SK-N-SH (cell line): ENCODE measurements around the gene FNTB. TPM values are rescaled to one million over a fixed set of nuclear protein-coding genes. Genes with fewer than 3 reads are reported as not detected.

ENCODE experiments used
- CTCF ChIA-PET: fragments of 300-600, 350-600 bp; formaldehyde crosslinking; extraction: SDS; loops from one replicate; lab custom pipeline; 2021; lab: Yijun Ruan, JAX
- POLR2A ChIA-PET: fragments of 350-600 bp; sonication (Branson Sonifier 250); formaldehyde crosslinking; extraction: SDS; loops from one replicate; lab custom pipeline; 2020; ENCODE audit warnings: antibody characterized with exemption, inconsistent platforms; lab: Yijun Ruan, JAX
- DNase-seq: peaks from one replicate; pipeline ENCODE4 v3.0.0; 2012
- H2AFZ ChIP-seq: fragments of 200-600 bp; sonication (generic); 2 replicates; pipeline ENCODE4 v1.8.1; 2016; ENCODE audit warnings: antibody characterized with exemption, mild to moderate bottlenecking, low read depth
- H3F3A ChIP-seq: fragments of 200-600 bp; sonication (generic); replicated peaks from 2 replicates; pipeline ENCODE3; 2016; ENCODE audit warnings: antibody characterized with exemption, mild to moderate bottlenecking; ENCODE audit not compliant: insufficient read depth
- H3K27ac ChIP-seq, 2 experiments: fragments of 200-500 bp in 1 of 2; fragments of 200-600 bp in 1 of 2; sonication (Bioruptor generic) in 1 of 2; sonication (generic), shearing (Covaris generic) in 1 of 2; 2 replicates each; pipeline versions ENCODE4 v1.5.1 to v1.6.1; 2014 to 2016; ENCODE audit warnings: low read depth in 2 of 2, inconsistent platforms in 1 of 2, low read length in 1 of 2, mild to moderate bottlenecking in 1 of 2, mixed read lengths in 1 of 2
- H3K27me3 ChIP-seq: fragments of 200-600 bp; sonication (generic), shearing (Covaris generic); 2 replicates; pipeline ENCODE4 v1.6.1; 2016; ENCODE audit warnings: mixed run types; ENCODE audit not compliant: insufficient read depth
- H3K36me3 ChIP-seq, 2 experiments: fragments of 200-500 bp in 1 of 2; fragments of 200-600 bp in 1 of 2; sonication (Bioruptor generic) in 1 of 2; sonication (generic) in 1 of 2; replicated peaks in 1 of 2; 2 replicates each; pipeline versions ENCODE3 to v1.5.1; 2014 to 2016; ENCODE audit warnings: low read length in 1 of 2, mild to moderate bottlenecking in 1 of 2; ENCODE audit not compliant: insufficient read depth in 2 of 2, control insufficient read depth in 1 of 2
- H3K4me1 ChIP-seq, 2 experiments: fragments of 200-500 bp in 1 of 2; fragments of 200-600 bp in 1 of 2; sonication (Bioruptor generic) in 1 of 2; sonication (generic), shearing (Covaris generic) in 1 of 2; 2 replicates each; pipeline versions ENCODE4 v1.5.1 to v1.6.1; 2014 to 2016; ENCODE audit warnings: low read depth in 1 of 2, low read length in 1 of 2, mixed run types in 1 of 2; ENCODE audit not compliant: insufficient read depth in 2 of 2, control insufficient read depth in 1 of 2
- H3K4me2 ChIP-seq: fragments of 200-600 bp; sonication (generic), shearing (Covaris generic); 2 replicates; pipeline ENCODE4 v1.6.1; 2017; ENCODE audit warnings: mixed run types
- H3K4me3 ChIP-seq, 2 experiments: fragments of 200-500 bp in 1 of 2; fragments of 200-600 bp in 1 of 2; sonication (Bioruptor generic) in 1 of 2; sonication (generic), shearing (Covaris generic) in 1 of 2; 2 replicates each; pipeline versions ENCODE4 v1.5.1 to v1.8.1; 2014 to 2016; ENCODE audit warnings: low read depth in 2 of 2, inconsistent platforms in 1 of 2, low read length in 1 of 2, mild to moderate bottlenecking in 1 of 2, mixed read lengths in 1 of 2, moderate library complexity in 1 of 2
- H3K79me2 ChIP-seq: fragments of 200-600 bp; sonication (generic); 2 replicates; pipeline ENCODE4 v1.8.1; 2017; ENCODE audit warnings: mild to moderate bottlenecking; ENCODE audit not compliant: insufficient read depth
- H3K9ac ChIP-seq: fragments of 200-600 bp; sonication (generic); 2 replicates; pipeline ENCODE4 v1.6.1; 2017; ENCODE audit warnings: mixed run types
- H3K9me2 ChIP-seq: fragments of 200-600 bp; sonication (generic); 2 replicates; pipeline ENCODE4 v1.6.1; 2017; ENCODE audit warnings: mixed run types
- H3K9me3 ChIP-seq: fragments of 200-600 bp; sonication (generic); 2 replicates; pipeline ENCODE4 v1.6.1; 2017; ENCODE audit warnings: mixed run types, mild to moderate bottlenecking, moderate library complexity
- H4K20me1 ChIP-seq: fragments of 200-600 bp; sonication (generic); 2 replicates; pipeline ENCODE4 v1.6.1; 2017; ENCODE audit warnings: mild to moderate bottlenecking, mixed run types; ENCODE audit not compliant: insufficient read depth
- ELF1 ChIP-seq: IDR thresholded peaks from 2 replicates; pipeline ENCODE4 v1.4.0; 2012
- EZH2phosphoT487 ChIP-seq: fragments of 200-600 bp; sonication (generic); IDR thresholded peaks from 2 replicates; pipeline ENCODE4 v1.6.1; 2017; ENCODE audit warnings: low read depth, mixed run types, mild to moderate bottlenecking, antibody characterized with exemption, moderate library complexity, borderline replicate concordance
- MAX ChIP-seq: IDR thresholded peaks from 2 replicates; pipeline ENCODE4 v1.4.0; 2012; ENCODE audit warnings: low read depth
- NRF1 ChIP-seq: IDR thresholded peaks from 2 replicates; pipeline ENCODE4 v1.6.1; 2012; ENCODE audit warnings: low read depth, mild to moderate bottlenecking, low read length
- RAD21 ChIP-seq: IDR thresholded peaks from 2 replicates; pipeline ENCODE4 v1.6.1; 2012; ENCODE audit warnings: mild to moderate bottlenecking, low read length
- REST ChIP-seq: IDR thresholded peaks from 2 replicates; pipeline ENCODE4 v1.6.1; 2012; ENCODE audit warnings: mild to moderate bottlenecking, low read depth, low read length, moderate library complexity
- RFX5 ChIP-seq: IDR thresholded peaks from 2 replicates; pipeline ENCODE4 v1.6.1; 2012; ENCODE audit warnings: mild to moderate bottlenecking, improper control_type of control experiment, low read length
- SIN3A ChIP-seq: IDR thresholded peaks from 2 replicates; pipeline ENCODE4 v1.6.1; 2012; ENCODE audit warnings: low read depth, mild to moderate bottlenecking, low read length, moderate library complexity, borderline replicate concordance
- SMC3 ChIP-seq: IDR thresholded peaks from 2 replicates; pipeline ENCODE4 v1.6.1; 2012; ENCODE audit warnings: low read depth, low read length, improper control_type of control experiment
- USF1 ChIP-seq: IDR thresholded peaks from 2 replicates; pipeline ENCODE4 v1.4.0; 2012; ENCODE audit warnings: low read depth, borderline replicate concordance
- WGBS: methylation state at CpG from one replicate; pipeline ENCODE4 v1.1.6; 2017; ENCODE audit warnings: low lambda C conversion rate; 5-methylcytosine and 5-hydroxymethylcytosine counted together
- polyA plus RNA-seq, 3 experiments: library from polyadenylated mRNA; depleted of rRNA; stranded (reverse); fragments of >200 nt; gene quantifications; 2 replicates each; pipeline ENCODE4 v1.2.3, GENCODE V29; 2012
- TF ChIP-seq, protein P1 (sequence below): fragments of 150-350 bp; IDR thresholded peaks from 2 replicates; pipeline ENCODE4 v1.6.1; 2017; ENCODE audit warnings: antibody characterized with exemption, low read length, low read depth, borderline replicate concordance

The FNTB gene
- polyA plus RNA-seq, 1 of the 3 experiments (the other 2 are of a cell fraction) = 18.4 TPM

GRCh38 chr14:65042296-65042695 is 55.6 kb downstream of the FNTB start:
- no peak overlapping the region for H2AFZ ChIP-seq
- 91% methylated on average over 3 of the region's 3 CpGs for WGBS
- no peak overlapping the region for H3K9ac ChIP-seq
- DNase-seq = no peak
- no peak overlapping the region for H3K27ac ChIP-seq
- H3K36me3 ChIP-seq = peaks cover 18 to 34% of the 10 kb centered on the region in 2 experiments
- no peaks in the 10 kb centered on the region for H4K20me1 ChIP-seq
- no peak overlapping the region for H3K4me2 ChIP-seq
- H3K79me2 ChIP-seq = no peaks in the 10 kb centered on the region
- POLR2A ChIA-PET = no interaction called here
- CTCF ChIA-PET = interaction anchor here (0.8 kb wide), 1 partner anchor 23 kb away, joined by 3 read pairs; no protein-coding TSS in a partner anchor
- TF ChIP-seq, protein P1, sequence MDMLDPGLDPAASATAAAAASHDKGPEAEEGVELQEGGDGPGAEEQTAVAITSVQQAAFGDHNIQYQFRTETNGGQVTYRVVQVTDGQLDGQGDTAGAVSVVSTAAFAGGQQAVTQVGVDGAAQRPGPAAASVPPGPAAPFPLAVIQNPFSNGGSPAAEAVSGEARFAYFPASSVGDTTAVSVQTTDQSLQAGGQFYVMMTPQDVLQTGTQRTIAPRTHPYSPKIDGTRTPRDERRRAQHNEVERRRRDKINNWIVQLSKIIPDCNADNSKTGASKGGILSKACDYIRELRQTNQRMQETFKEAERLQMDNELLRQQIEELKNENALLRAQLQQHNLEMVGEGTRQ = no peak
- TF ChIP-seq EZH2phosphoT487 (no peak), SMC3 (no peak), USF1 (no peak), RFX5 (no peak), MAX (no peak), RAD21 (no peak), NRF1 (no peak), ELF1 (no peak)
- peaks cover 5% of the 10 kb centered on the region for H3F3A ChIP-seq
- no peaks in the 10 kb centered on the region for H3K4me1 ChIP-seq
- H3K27me3 ChIP-seq = no peaks in the 10 kb centered on the region
- H3K9me3 ChIP-seq = no peaks in the 10 kb centered on the region
- H3K4me3 ChIP-seq = no peak overlapping the region
- no peaks in the 10 kb centered on the region for H3K9me2 ChIP-seq

DNA sequence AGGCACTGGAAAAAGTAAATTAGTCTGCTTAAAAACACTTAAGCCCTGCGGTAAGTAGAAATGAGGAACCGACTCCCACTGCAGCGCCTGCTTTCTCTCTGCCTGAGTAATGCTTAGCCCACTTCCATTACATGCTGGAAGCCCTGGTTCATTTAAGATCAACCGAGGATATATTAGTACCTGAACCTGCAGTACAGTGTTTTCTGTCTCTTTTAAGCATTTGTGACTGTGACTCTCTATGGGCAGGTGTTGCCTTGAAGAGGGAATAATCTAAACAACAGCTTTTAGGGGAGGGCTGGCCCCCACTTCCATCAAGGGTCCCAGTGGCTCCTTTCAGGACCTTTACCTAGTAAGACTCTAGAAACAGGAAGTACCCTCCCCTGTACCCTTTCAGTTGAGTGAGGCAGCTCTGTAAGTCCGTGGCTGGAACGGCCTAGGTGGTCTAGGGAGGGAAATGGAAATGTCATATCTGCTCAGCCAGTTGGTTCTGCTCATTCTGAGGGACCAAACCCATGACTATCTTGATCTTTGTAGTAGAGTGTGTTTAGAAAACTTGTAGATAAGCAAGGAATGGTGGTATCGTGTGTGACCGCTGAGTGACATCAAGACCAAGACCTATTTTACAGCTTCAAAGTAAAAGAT is 56.2 kb downstream of the FNTB start:
- POLR2A ChIA-PET = no interaction called here
- Histone ChIP-seq H3K4me2 (no peak overlapping the region), H3K9ac (no peak overlapping the region), H3K36me3 (peaks cover 21 to 34% of the 10 kb centered on the region in 2 experiments), H2AFZ (no peak overlapping the region), H4K20me1 (no peaks in the 10 kb centered on the region), H3K79me2 (no peaks in the 10 kb centered on the region), H3K9me2 (no peaks in the 10 kb centered on the region), H3K27me3 (no peaks in the 10 kb centered on the region), H3F3A (peaks cover 5% of the 10 kb centered on the region), H3K27ac (no peak overlapping the region), H3K9me3 (no peaks in the 10 kb centered on the region), H3K4me1 (no peaks in the 10 kb centered on the region), H3K4me3 (no peak overlapping the region)
- 96% methylated on average over 8 of the region's 8 CpGs for WGBS
- DNase-seq = no peak
- CTCF ChIA-PET = interaction anchor here (0.8 to 1.0 kb wide), 2 partner anchors 23 kb away, joined by 3 read pairs; no protein-coding TSS in a partner anchor
- TF ChIP-seq ELF1 = no peak
- TF ChIP-seq EZH2phosphoT487 = no peak
- TF ChIP-seq RAD21 = no peak
- TF ChIP-seq SIN3A = no peak
- TF ChIP-seq REST = no peak
- no peak for TF ChIP-seq SMC3
